ENCODE data around the gene CCDC187. TPM values are rescaled to one million over a fixed set of nuclear protein-coding genes. Genes with fewer than 3 reads are reported as not detected.

CCDC187 gene
- total and polyA plus RNA-seq, 2 of the 8 experiments (the other 6 are each of a cell fraction or from before 2014, with no cell fraction given) = 0.02 TPM; not detected in 1

- CTCF ChIA-PET (ENCODE audit: partially characterized antibody) = interaction anchor here (0.7 to 5.2 kb wide), 9 partner anchors 12 to 141 kb away, joined by 3 to 21 read pairs (median 3); no protein-coding TSS in a partner anchor
- POLR2A ChIA-PET (ENCODE audit: partially characterized antibody) = no interaction called here
- no peak for FAIRE-seq
These were observed 17.4 kb downstream of the CCDC187 start for GRCh38 chr9:136286359-136286986.

More at GRCh38 chr9:136286359-136286986, 17.4 kb downstream of the CCDC187 start:
- Histone ChIP-seq H2BK120ac (replicated peaks; ENCODE audit: low read depth, low read length) (no peak overlapping the region), H3K36me3 (ENCODE audit: control insufficient read depth in 2 of 4, insufficient read depth in 4 of 4, low read length in 3 of 4) (no peaks in the 10 kb centered on the region), H3K79me2 (ENCODE audit: control insufficient read depth in 1 of 2, insufficient read depth in 2 of 2, low read length in 2 of 2) (no peaks in the 10 kb centered on the region), H2BK12ac (ENCODE audit: low read depth, low read length) (no peak overlapping the region), H3K9me3 (ENCODE audit: insufficient read depth in 2 of 2, low read depth in 1 of 2, low read length in 1 of 2) (no peaks in the 10 kb centered on the region), H3K4ac (replicated peaks; ENCODE audit: insufficient read length, low read depth, low read length) (no peak overlapping the region), H2AK5ac (ENCODE audit: low read depth, low read length) (no peak overlapping the region), H3K79me1 (ENCODE audit: low read depth, low read length) (no peaks in the 10 kb centered on the region), H3K27me3 (replicated peaks in 1 of 4; ENCODE audit: control insufficient read depth in 3 of 4, extremely low read depth in 1 of 4, insufficient read depth in 3 of 4, low read length in 3 of 4) (no peaks in the 10 kb centered on the region), H3K23ac (ENCODE audit: insufficient read length) (no peak overlapping the region), H4K8ac (ENCODE audit: extremely low read depth, insufficient read depth, low read length) (no peak overlapping the region), H3K56ac (replicated peaks; ENCODE audit: insufficient read length, low read depth, low read length) (no peak overlapping the region), H3K4me2 (ENCODE audit: insufficient read depth in 1 of 2, low read depth in 2 of 2, low read length in 2 of 2) (no peak overlapping the region), H2BK5ac (ENCODE audit: low read depth, low read length) (no peak overlapping the region), H2BK20ac (ENCODE audit: low read length) (no peak overlapping the region), H3K4me1 (replicated peaks in 1 of 4; ENCODE audit: control insufficient read depth in 3 of 4, insufficient read depth in 4 of 4, low read length in 3 of 4) (peaks cover 0 to 4% (median 2%) of the 10 kb centered on the region in 4 experiments; a peak in 3 of 7 replicates), H3K27ac (ENCODE audit: low read depth, low read length) (no peak overlapping the region), H3K9ac (replicated peaks in 1 of 4; ENCODE audit: extremely low read depth in 1 of 4, low read depth in 3 of 4, low read length in 3 of 4) (no peak overlapping the region), H4K91ac (replicated peaks; ENCODE audit: insufficient read length, low read length) (no peak overlapping the region), H4K5ac (ENCODE audit: insufficient read length, low read depth, low read length) (no peak overlapping the region), H3K4me3 (ENCODE audit: extremely low read depth in 1 of 4, insufficient read depth in 2 of 4, low read depth in 3 of 4, low read length in 4 of 4) (no peak overlapping the region), H4K20me1 (replicated peaks in 1 of 2; ENCODE audit: control insufficient read depth in 1 of 2, insufficient read depth in 2 of 2, low read length in 2 of 2) (no peaks in the 10 kb centered on the region), H2AFZ (ENCODE audit: low read length) (no peak overlapping the region), H3K23me2 (ENCODE audit: low read depth, low read length) (no peaks in the 10 kb centered on the region), H3K18ac (ENCODE audit: extremely low read depth, low read length) (no peak overlapping the region), H3K14ac (ENCODE audit: insufficient read length) (no peak overlapping the region), H2BK15ac (ENCODE audit: low read length) (no peak overlapping the region)
- WGBS, 2 experiments (ENCODE audit: extremely low coverage in 1 of 2, insufficient coverage in 1 of 2, insufficient read length in 1 of 2, insufficient replicate concordance in 2 of 2, low coverage in 1 of 2, low lambda C conversion rate in 2 of 2, missing lambda C conversion rate in 1 of 2) = 89% methylated on average over 20 of the region's 30 CpGs; no CpG with 5 or more reads in 1 of the 2 experiments
- DNase-seq (ENCODE audit: low read depth in 1 of 2, low spot score in 2 of 2) = no peak
- TF ChIP-seq KDM1A (IDR thresholded peaks at IDR 0.05; ENCODE audit: borderline replicate concordance, low read length) = no peak
- TF ChIP-seq TAF7 (optimal IDR thresholded peaks at IDR 0.05; ENCODE audit: borderline replicate concordance, low read depth, low read length) = no peak
- TF ChIP-seq FOSL1 (IDR thresholded peaks at IDR 0.05; ENCODE audit: insufficient read depth, low read depth, low read length) = no peak
- no peak for TF ChIP-seq ATF3 (IDR thresholded peaks at IDR 0.05; ENCODE audit: insufficient read depth, low read depth, low read length)
- no peak for TF ChIP-seq RNF2 (IDR thresholded peaks at IDR 0.05; ENCODE audit: borderline replicate concordance, low read depth, low read length, missing control alignments, poor library complexity, severe bottlenecking)
- no peak for TF ChIP-seq E2F6 (IDR thresholded peaks at IDR 0.05)
- no peak for TF ChIP-seq SP2 (IDR thresholded peaks at IDR 0.05; ENCODE audit: low read length)
- TF ChIP-seq SUZ12 (IDR thresholded peaks at IDR 0.05; ENCODE audit: low read length) = no peak
